B cell (primary cell): ENCODE results near the gene SH3BGR.
A peak's percentile ranks its signal among the peaks of the same experiment; 100 is the strongest.

Experiments
- CTCF ChIP-seq: fragments of 200-600 bp; IDR thresholded peaks from one replicate; pipeline ENCODE4 v1.8.0; 2022; ENCODE audit warnings: antibody characterized with exemption, mild to moderate bottlenecking
- EZH2 ChIP-seq: IDR thresholded peaks from 2 replicates; pipeline ENCODE4 v1.6.1; 2012; ENCODE audit warnings: borderline replicate concordance, low read depth, mild to moderate bottlenecking, moderate library complexity, low read length; ENCODE audit not compliant: insufficient read depth, poor library complexity, severe bottlenecking

- peak; percentile 81 for TF ChIP-seq CTCF
- no peak for TF ChIP-seq EZH2
These were observed 10.0 kb upstream of the SH3BGR start for GRCh38 chr21:39441502-39442475.
